GM23248 (cell line): ENCODE data around the gene CDK14. TPM values are rescaled to one million over a fixed set of nuclear protein-coding genes. Genes with fewer than 3 reads are reported as not detected.

Experiments used
- DNase-seq: peaks from one replicate; pipeline ENCODE4 v3.0.0-alpha.2; 2015
- H2AFZ ChIP-seq: fragments of 200-600 bp; sonication (generic); 2 replicates; pipeline ENCODE4 v1.6.1; 2016; ENCODE audit warnings: antibody characterized with exemption
- H3F3A ChIP-seq: fragments of 200-600 bp; sonication (generic); 2 replicates; pipeline ENCODE4 v1.6.1; 2016; ENCODE audit warnings: mild to moderate bottlenecking, antibody characterized with exemption, mixed run types; ENCODE audit not compliant: insufficient read depth
- H3K27ac ChIP-seq: fragments of 200-600 bp; sonication (generic); 2 replicates; pipeline ENCODE4 v1.5.1; 2016; ENCODE audit warnings: mild to moderate bottlenecking
- H3K27me3 ChIP-seq: fragments of 200-600 bp; sonication (generic); replicated peaks from 2 replicates; pipeline ENCODE4 v1.6.1; 2016; ENCODE audit warnings: mild to moderate bottlenecking; ENCODE audit not compliant: insufficient read depth
- H3K36me3 ChIP-seq: fragments of 200-600 bp; sonication (generic); 2 replicates; pipeline ENCODE4 v1.6.1; 2016; ENCODE audit warnings: low read depth, mild to moderate bottlenecking
- H3K4me1 ChIP-seq: fragments of 200-600 bp; sonication (generic); 2 replicates; pipeline ENCODE4 v1.6.1; 2016; ENCODE audit warnings: mild to moderate bottlenecking; ENCODE audit not compliant: insufficient read depth
- H3K4me2 ChIP-seq: fragments of 200-600 bp; sonication (generic); one replicate; pipeline ENCODE4 v1.6.1; 2016; ENCODE audit warnings: mild to moderate bottlenecking; ENCODE audit not compliant: unreplicated experiment
- H3K4me3 ChIP-seq: fragments of 200-600 bp; sonication (generic); 2 replicates; pipeline ENCODE4 v1.5.1; 2016; ENCODE audit warnings: mild to moderate bottlenecking
- H3K79me2 ChIP-seq: fragments of 200-600 bp; sonication (generic); 2 replicates; pipeline ENCODE4 v1.6.1; 2016; ENCODE audit warnings: mild to moderate bottlenecking; ENCODE audit not compliant: insufficient read depth
- H3K9ac ChIP-seq: fragments of 200-600 bp; sonication (generic); 2 replicates; pipeline ENCODE4 v1.6.1; 2016; ENCODE audit warnings: mild to moderate bottlenecking
- H3K9me2 ChIP-seq: fragments of 200-600 bp; sonication (generic); 2 replicates; pipeline ENCODE4 v1.6.1; 2016; ENCODE audit warnings: mixed run types, mild to moderate bottlenecking, moderate library complexity; ENCODE audit not compliant: insufficient read depth
- H3K9me3 ChIP-seq: fragments of 200-600 bp; sonication (generic); one replicate; pipeline ENCODE4 v1.6.1; 2017; ENCODE audit warnings: low read depth
- H4K20me1 ChIP-seq: fragments of 200-600 bp; sonication (generic); 2 replicates; pipeline ENCODE4 v1.6.0; 2016; ENCODE audit not compliant: insufficient read depth
- EZH2 ChIP-seq: fragments of 200-600 bp; sonication (generic); IDR thresholded peaks from 2 replicates; pipeline ENCODE4 v1.6.1; 2018; ENCODE audit warnings: antibody characterized with exemption, mild to moderate bottlenecking; ENCODE audit not compliant: insufficient read depth, poor library complexity, severe bottlenecking
- EZH2phosphoT487 ChIP-seq: fragments of 200-600 bp; sonication (generic); IDR thresholded peaks from 2 replicates; pipeline ENCODE4 v1.6.1; 2018; ENCODE audit warnings: antibody characterized with exemption, moderate library complexity, mild to moderate bottlenecking, low read depth; ENCODE audit not compliant: insufficient read depth
- WGBS, 2 experiments: methylation state at CpG; one replicate each; pipeline ENCODE4 v1.1.6; 2015 to 2017; ENCODE audit warnings: low lambda C conversion rate in 2 of 2, low coverage in 1 of 2; ENCODE audit errors: missing lambda C conversion rate in 2 of 2; 5-methylcytosine and 5-hydroxymethylcytosine counted together
- in situ Hi-C: fragments of 300-500 bp; cut with MboI; formaldehyde crosslinking; loops from 2 replicates; pipeline ENCODE4 v1.15.0; 2020
- polyA plus RNA-seq: library from polyadenylated mRNA; unstranded; fragments of >200 nt; fragmentation: Nextera tagmentation; extraction: Ambion mirVana; gene quantifications from 2 replicates; pipeline ENCODE4 v1.2.1, GENCODE V29; 2016
- total RNA-seq: library from RNA; depleted of rRNA; stranded (reverse); fragments of >200 nt; shearing (Covaris generic); gene quantifications from 2 replicates; pipeline ENCODE4 v1.2.3, GENCODE V29; 2014

CDK14 gene
- total and polyA plus RNA-seq, 2 experiments from 2014 or later = 19.9 to 21.2 TPM

GRCh38 chr7:90850471-90850870, 254.3 kb downstream of the CDK14 start:
- TF ChIP-seq EZH2phosphoT487 (no peak), EZH2 (no peak)
- peaks cover 47% of the 10 kb centered on the region for H3K79me2 ChIP-seq
- no peaks in the 10 kb centered on the region for H3K4me1 ChIP-seq
- no peaks in the 10 kb centered on the region for H3K27me3 ChIP-seq
- in situ Hi-C loops = no loop called here
- H3K4me2 ChIP-seq = no peak overlapping the region
- WGBS, 2 experiments = 96 to 100% methylated on average over 2 of the region's 2 CpGs
- no peak for DNase-seq
- 0 out of 2 replicates have a peak, but pooled peaks cover 1% of the 10 kb centered on the region for H4K20me1 ChIP-seq
- H3K4me3 ChIP-seq = no peak overlapping the region
- H2AFZ ChIP-seq = no peak overlapping the region
- H3K9ac ChIP-seq = no peak overlapping the region
- peaks cover 2% of the 10 kb centered on the region; the same call in 1 of the 2 replicates for H3F3A ChIP-seq
- H3K27ac ChIP-seq = no peak overlapping the region
- H3K36me3 ChIP-seq = no peaks in the 10 kb centered on the region
- H3K9me3 ChIP-seq = no peaks in the 10 kb centered on the region
- 0 out of 2 replicates have a peak, but pooled peaks cover 3% of the 10 kb centered on the region for H3K9me2 ChIP-seq

- no peak for DNase-seq
- H3K9me2 ChIP-seq = 0 out of 2 replicates have a peak, but pooled peaks cover 3% of the 10 kb centered on the region
Observed at GRCh38 chr7:90853205-90853604, 257.1 kb downstream of the CDK14 start.

GRCh38 chr7:90856351-90857070, 260.4 kb downstream of the CDK14 start:
- H3K4me1 ChIP-seq = no peaks in the 10 kb centered on the region
- in situ Hi-C loops = no loop called here
- DNase-seq = no peak
- no peak overlapping the region for H3K9ac ChIP-seq
- no peak overlapping the region for H3K4me3 ChIP-seq
- peaks cover 66% of the 10 kb centered on the region for H3K79me2 ChIP-seq
- no peaks in the 10 kb centered on the region for H3K9me3 ChIP-seq
- 96 to 97% methylated on average over 6 of the region's 6 CpGs for WGBS, 2 experiments
- TF ChIP-seq EZH2 (no peak), EZH2phosphoT487 (no peak)
- 0 out of 2 replicates have a peak, but pooled peaks cover 3% of the 10 kb centered on the region for H3K9me2 ChIP-seq
- no peaks in the 10 kb centered on the region for H3F3A ChIP-seq
- H3K4me2 ChIP-seq = no peak overlapping the region
- no peak overlapping the region for H2AFZ ChIP-seq
- no peaks in the 10 kb centered on the region for H3K36me3 ChIP-seq
- H3K27me3 ChIP-seq = no peaks in the 10 kb centered on the region
- H4K20me1 ChIP-seq = 0 out of 2 replicates have a peak, but pooled peaks cover 4% of the 10 kb centered on the region
- no peak overlapping the region for H3K27ac ChIP-seq

More at GRCh38 chr7:90853205-90853604, 257.1 kb downstream of the CDK14 start:
- Histone ChIP-seq H3K79me2 (peaks cover 74% of the 10 kb centered on the region), H3K27ac (no peak overlapping the region), H3K27me3 (no peaks in the 10 kb centered on the region), H3K36me3 (no peaks in the 10 kb centered on the region), H3K9ac (no peak overlapping the region), H3K4me1 (no peaks in the 10 kb centered on the region), H3K9me3 (no peaks in the 10 kb centered on the region), H3K4me2 (no peak overlapping the region), H4K20me1 (0 out of 2 replicates have a peak, but pooled peaks cover 4% of the 10 kb centered on the region), H2AFZ (no peak overlapping the region), H3K4me3 (no peak overlapping the region), H3F3A (no peaks in the 10 kb centered on the region)
- in situ Hi-C loops = no loop called here
- no peak for TF ChIP-seq EZH2phosphoT487
- TF ChIP-seq EZH2 = no peak
- 98 to 100% methylated on average over 2 of the region's 2 CpGs for WGBS, 2 experiments

- Histone ChIP-seq H3K4me2 (no peak overlapping the region), H3K4me3 (no peak overlapping the region), H3K79me2 (peaks cover 57% of the 10 kb centered on the region), H3K36me3 (no peaks in the 10 kb centered on the region), H3K4me1 (no peaks in the 10 kb centered on the region), H3K9me3 (no peaks in the 10 kb centered on the region), H2AFZ (no peak overlapping the region), H4K20me1 (0 out of 2 replicates have a peak, but pooled peaks cover 4% of the 10 kb centered on the region), H3K27me3 (no peaks in the 10 kb centered on the region), H3F3A (no peaks in the 10 kb centered on the region), H3K27ac (no peak overlapping the region), H3K9me2 (0 out of 2 replicates have a peak, but pooled peaks cover 3% of the 10 kb centered on the region), H3K9ac (no peak overlapping the region)
- TF ChIP-seq EZH2phosphoT487 = no peak
- TF ChIP-seq EZH2 = no peak
- in situ Hi-C loops = no loop called here
- 67 to 75% methylated on average over 2 of the region's 2 CpGs for WGBS, 2 experiments
- peak; percentile 8 for DNase-seq
Observed at GRCh38 chr7:90857603-90858002, 261.5 kb downstream of the CDK14 start.
